DOHH2 (cell line): ENCODE results near the gene SRR.
A peak's percentile ranks its signal among the peaks of the same experiment; 100 is the strongest.

ENCODE experiments used
- H3F3A ChIP-seq: fragments of 200-600 bp; sonication (generic), shearing (Covaris generic); 2 replicates; pipeline ENCODE4 v1.6.0; 2016; ENCODE audit warnings: antibody characterized with exemption, mild to moderate bottlenecking; ENCODE audit not compliant: control insufficient read depth, insufficient read depth
- H3K27ac ChIP-seq: fragments of 200-600 bp; sonication (generic); 2 replicates; pipeline ENCODE4 v1.5.1; 2014; ENCODE audit warnings: low read depth, mild to moderate bottlenecking, low read length, moderate library complexity
- H3K27me3 ChIP-seq: fragments of 200-600 bp; sonication (generic); 2 replicates; pipeline ENCODE4 v1.6.1; 2014; ENCODE audit warnings: mild to moderate bottlenecking, low read length, mixed read lengths; ENCODE audit not compliant: control insufficient read depth
- H3K36me3 ChIP-seq: fragments of 200-600 bp; sonication (generic); 2 replicates; pipeline ENCODE4 v1.6.1; 2014; ENCODE audit warnings: mild to moderate bottlenecking, low read length, moderate library complexity, mixed read lengths; ENCODE audit not compliant: control insufficient read depth
- H3K4me1 ChIP-seq: fragments of 200-600 bp; sonication (generic); 2 replicates; pipeline ENCODE4 v1.6.1; 2014; ENCODE audit warnings: mild to moderate bottlenecking, low read length, mixed read lengths; ENCODE audit not compliant: control insufficient read depth
- H3K4me2 ChIP-seq: fragments of 200-600 bp; sonication (generic); 2 replicates; pipeline ENCODE4 v1.6.0; 2014; ENCODE audit warnings: mild to moderate bottlenecking, low read length, moderate library complexity
- H3K4me3 ChIP-seq: fragments of 200-600 bp; sonication (generic); 2 replicates; pipeline ENCODE4 v1.5.1; 2014; ENCODE audit warnings: mild to moderate bottlenecking, low read length, mixed read lengths
- H3K79me2 ChIP-seq: fragments of 200-600 bp; sonication (generic); 2 replicates; pipeline ENCODE4 v1.6.1; 2014; ENCODE audit warnings: mild to moderate bottlenecking, low read length, mixed read lengths; ENCODE audit not compliant: control insufficient read depth
- H3K9me2 ChIP-seq: fragments of 200-600 bp; sonication (generic); replicated peaks from 2 replicates; pipeline ENCODE4 v1.6.1; 2014; ENCODE audit warnings: mild to moderate bottlenecking, low read length, mixed read lengths; ENCODE audit not compliant: control insufficient read depth
- H3K9me3 ChIP-seq: fragments of 200-600 bp; sonication (generic); 2 replicates; pipeline ENCODE4 v1.6.1; 2014; ENCODE audit warnings: antibody characterized with exemption, low read length, mixed read lengths; ENCODE audit not compliant: control insufficient read depth, insufficient read depth
- H4K20me1 ChIP-seq: fragments of 200-600 bp; sonication (generic); 2 replicates; pipeline ENCODE4 v1.6.0; 2014; ENCODE audit warnings: low read depth, mild to moderate bottlenecking, antibody characterized with exemption, low read length, moderate library complexity; ENCODE audit not compliant: control insufficient read depth, insufficient read depth
- CTCF ChIP-seq: fragments of 200-600 bp; sonication (generic); IDR thresholded peaks from one replicate; pipeline ENCODE4 v1.5.1; 2014; ENCODE audit warnings: antibody characterized with exemption, mild to moderate bottlenecking, low read depth, low read length; ENCODE audit not compliant: poor library complexity, severe bottlenecking
- EZH2phosphoT487 ChIP-seq: fragments of 200-600 bp; sonication (generic); IDR thresholded peaks from 2 replicates; pipeline ENCODE4 v1.6.1; 2017; ENCODE audit warnings: borderline replicate concordance, mild to moderate bottlenecking, antibody characterized with exemption, low read length, moderate library complexity, mixed read lengths

Gene SRR

GRCh38 chr17:2336852-2337543 is 33.2 kb downstream of the SRR start, which contains the start of gene SGSM2:
Gene SGSM2, plus strand, starts transcription at chr17:2337501. Its CDS starts 188 bp downstream, at chr17:2337689.
- Histone ChIP-seq H3K4me1 (peaks cover 38% of the 10 kb centered on the region), H3K4me3 (peak within 1 kb of the TSS; percentile 84), H3K9me3 (no peaks in the 10 kb centered on the region), H3F3A (peaks cover 5% of the 10 kb centered on the region; the same call in 1 of the 2 replicates), H3K9me2 (no peaks in the 10 kb centered on the region), H3K4me2 (peak within 1 kb of the TSS; percentile 99), H3K36me3 (peaks cover 41% of the 10 kb centered on the region), H3K79me2 (peaks cover 54% of the 10 kb centered on the region), H3K27me3 (no peaks in the 10 kb centered on the region), H3K27ac (peak within 1 kb of the TSS; percentile 60), H4K20me1 (peaks cover 3% of the 10 kb centered on the region; the same call in 1 of the 2 replicates)
- TF ChIP-seq EZH2phosphoT487 (no peak), CTCF (no peak)

- no peak for TF ChIP-seq CTCF
- no peak for TF ChIP-seq EZH2phosphoT487
- no peak overlapping the region for H3K27ac ChIP-seq
- H3K9me2 ChIP-seq = no peaks in the 10 kb centered on the region
- H3K79me2 ChIP-seq = peaks cover 49% of the 10 kb centered on the region
- peak overlapping the region; percentile 99 for H3K4me2 ChIP-seq
- peaks cover 36% of the 10 kb centered on the region for H3K4me1 ChIP-seq
- H3K9me3 ChIP-seq = no peaks in the 10 kb centered on the region
- peaks cover 35% of the 10 kb centered on the region for H3K36me3 ChIP-seq
- peaks cover 5% of the 10 kb centered on the region; the same call in 1 of the 2 replicates for H3F3A ChIP-seq
- H3K27me3 ChIP-seq = no peaks in the 10 kb centered on the region
- peaks cover 3% of the 10 kb centered on the region; the same call in 1 of the 2 replicates for H4K20me1 ChIP-seq
- peak overlapping the region; percentile 84 for H3K4me3 ChIP-seq
These were observed 34.0 kb downstream of the SRR start for GRCh38 chr17:2337544-2338314.

GRCh38 chr17:2338315-2338657 is 34.5 kb downstream of the SRR start:
- Histone ChIP-seq H3K27ac (no peak overlapping the region), H3K4me3 (peak overlapping the region; percentile 84), H4K20me1 (peaks cover 3% of the 10 kb centered on the region; the same call in 1 of the 2 replicates), H3K9me3 (no peaks in the 10 kb centered on the region), H3K4me1 (peaks cover 35% of the 10 kb centered on the region), H3K36me3 (peaks cover 29% of the 10 kb centered on the region), H3K4me2 (peak overlapping the region; percentile 99), H3K27me3 (no peaks in the 10 kb centered on the region), H3K9me2 (no peaks in the 10 kb centered on the region), H3F3A (peaks cover 5% of the 10 kb centered on the region; the same call in 1 of the 2 replicates), H3K79me2 (peaks cover 44% of the 10 kb centered on the region)
- no peak for TF ChIP-seq CTCF
- TF ChIP-seq EZH2phosphoT487 = no peak
